Fibroblast of skin of right biceps (primary cell): ENCODE results near the gene ATRX.

Experiments
- DNase-seq: peaks from one replicate; pipeline ENCODE4 v3.0.0-alpha.2; 2013

The ATRX gene

DNA sequence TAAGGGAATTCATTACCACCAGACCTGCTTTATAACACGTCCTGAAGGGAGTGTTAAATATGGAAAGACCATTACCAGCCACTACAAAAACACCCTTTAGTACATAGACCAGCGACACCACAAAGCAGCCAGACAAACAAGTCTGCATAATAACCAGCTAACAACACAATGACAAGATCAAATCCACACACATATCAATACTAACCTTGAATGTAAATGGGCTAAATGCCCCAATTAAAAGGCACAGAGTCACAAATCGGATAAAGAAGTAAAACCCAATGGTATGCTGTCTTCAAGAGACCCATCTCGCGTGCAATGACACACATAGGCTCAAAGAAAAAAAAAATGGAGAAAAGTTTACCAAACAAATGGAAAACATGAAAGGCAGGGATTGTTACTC is 302.0 kb downstream of the ATRX start:
- DNase-seq, result no peak

- no peak for DNase-seq
Measured at GRCh38 chrX:77455437-77455836, 330.6 kb downstream of the ATRX start.
